GM19239 (cell line): ENCODE data around the gene ITGAD.
"Not testable (repeated sequence)": the region's sequence is repeated elsewhere in the genome, so short reads cannot be mapped to it uniquely, and the experiment has no call there.

Experiments
- DNase-seq: peaks from one replicate; pipeline ENCODE4 v3.0.0; 2011; ENCODE audit warnings: low spot score; ENCODE audit not compliant: insufficient read length
- FAIRE-seq: peaks from 2 replicates; lab custom pipeline; 2011; peaks lifted over from hg19 to GRCh38; lab: Jason Lieb, UNC

ITGAD gene

DNA sequence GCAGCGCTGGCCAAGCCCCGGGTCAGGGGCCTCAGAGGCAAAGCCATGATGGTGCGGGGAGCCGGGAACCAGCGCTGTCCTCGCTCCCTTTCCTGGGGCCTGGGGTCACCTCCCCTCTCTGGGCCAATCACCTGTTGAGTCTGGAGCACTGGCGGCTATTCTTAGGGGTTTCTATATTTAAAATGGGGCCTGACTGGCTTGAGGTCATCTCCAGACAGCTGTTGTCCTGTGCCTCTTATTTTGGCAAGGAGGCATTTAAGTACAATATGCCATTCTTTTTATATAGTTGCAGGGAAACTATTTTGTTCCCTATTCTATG lies 35.1 kb downstream of the ITGAD start, which contains the start of gene COX6A2:
TSS of gene COX6A2 (minus strand) at position 82 of the 319 bp plus-strand sequence. CDS start at position 47, 35 bp downstream.
- FAIRE-seq (no peak), DNase-seq (no peak)

DNA sequence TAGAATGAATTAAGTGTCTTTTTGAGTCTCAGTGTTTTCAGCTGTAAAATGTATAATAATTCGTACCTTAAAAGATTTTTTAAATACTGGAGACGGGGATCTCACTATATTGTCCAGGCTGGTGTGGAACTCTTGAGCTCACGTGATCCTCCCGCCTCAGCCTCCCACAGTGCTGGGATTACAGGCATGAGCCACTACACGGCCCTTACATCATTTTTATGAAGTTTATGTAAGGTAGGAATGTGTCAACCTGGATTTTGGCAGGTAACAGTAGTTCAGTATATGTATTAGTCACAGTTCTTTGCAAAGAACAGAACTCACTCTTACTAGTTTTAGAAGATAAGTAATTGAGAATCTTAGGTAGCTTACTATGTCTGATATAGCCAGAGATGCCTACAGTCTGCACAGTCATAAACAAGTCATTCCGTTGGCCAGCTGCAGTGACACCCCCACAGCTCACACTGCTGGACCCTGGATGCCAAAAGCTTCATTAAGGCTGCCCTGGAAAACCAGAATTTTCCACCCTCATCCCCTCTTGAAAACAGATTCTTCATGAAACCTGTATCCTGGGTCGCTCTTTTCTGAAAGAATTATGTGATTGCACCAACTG lies 35.6 kb downstream of the ITGAD start:
- FAIRE-seq: no peak
- no peak for DNase-seq

DNA sequence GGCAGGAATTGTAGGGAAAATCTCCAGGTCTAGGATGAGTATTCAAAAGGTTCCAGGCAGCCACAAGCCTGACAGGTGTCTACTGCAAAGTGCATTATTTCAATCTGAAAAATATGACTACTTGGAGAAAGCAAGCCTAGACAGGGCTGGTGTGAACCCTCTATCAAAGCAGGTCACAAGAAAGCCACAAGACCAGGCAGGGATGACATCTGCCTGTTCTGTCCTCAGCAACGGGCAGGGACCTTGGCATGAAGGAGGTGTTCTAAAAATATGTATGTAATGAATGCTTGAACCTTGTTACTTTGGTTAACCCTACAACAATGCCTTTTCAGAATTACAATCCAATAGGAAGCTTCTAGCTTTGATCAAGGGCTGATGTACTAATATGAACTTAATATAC lies 36.2 kb downstream of the ITGAD start:
- no peak for FAIRE-seq

DNA sequence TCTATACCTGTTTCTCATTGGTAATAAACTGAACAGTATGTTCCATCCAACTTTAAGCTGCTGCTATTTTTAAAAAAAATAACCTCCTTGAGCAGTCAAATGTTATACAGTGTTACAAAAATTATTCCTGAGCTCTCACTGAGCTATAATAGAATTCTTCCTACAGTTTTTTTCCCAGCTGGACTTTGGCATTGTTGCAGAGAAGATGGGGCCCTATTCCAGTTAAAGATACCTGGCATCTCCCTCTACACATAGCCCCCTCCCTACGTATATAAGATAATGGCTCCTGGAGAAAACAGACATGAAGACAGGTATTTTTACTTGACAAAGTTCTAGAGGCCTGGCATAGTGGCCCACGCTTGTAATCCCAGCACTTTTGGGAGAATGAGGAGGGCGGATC lies 36.7 kb downstream of the ITGAD start:
- FAIRE-seq (no peak), DNase-seq (no peak)

More for the DNA sequence above, 36.2 kb downstream of the ITGAD start:
- DNase-seq: no peak

DNA sequence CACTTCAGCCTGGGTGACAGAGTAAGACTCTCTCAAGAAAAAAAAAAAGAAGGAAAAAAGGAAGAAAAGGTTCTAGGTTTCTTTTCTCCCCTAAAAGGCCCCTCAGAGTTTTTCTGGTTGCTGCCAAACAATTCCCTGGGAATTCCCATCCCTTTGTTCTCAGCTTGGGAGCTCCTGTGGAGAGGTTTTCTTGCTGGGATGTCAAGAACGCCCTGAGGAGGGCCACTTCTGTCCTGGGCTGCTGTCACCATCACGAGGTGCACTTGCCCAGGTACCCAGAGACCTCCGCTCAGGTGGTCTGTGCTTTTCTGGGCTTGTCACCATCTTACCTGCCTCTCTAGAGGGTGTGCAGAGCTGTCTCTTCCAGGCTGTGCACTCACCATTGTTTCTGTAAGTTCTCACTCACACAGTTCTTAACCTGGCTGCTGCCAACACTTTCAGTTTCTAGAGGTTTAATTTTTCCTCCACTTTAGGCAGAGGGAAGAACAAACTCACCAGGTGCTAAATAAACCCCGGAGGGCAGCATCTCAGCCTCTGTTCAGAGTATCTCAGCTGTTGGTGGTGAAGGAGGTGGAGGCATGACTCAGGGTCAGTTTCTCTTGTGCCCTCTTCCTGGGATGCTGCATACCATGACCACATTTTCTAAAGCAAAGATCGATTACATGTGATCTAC lies 37.4 kb downstream of the ITGAD start:
- no peak for DNase-seq
- no peak for FAIRE-seq

DNA sequence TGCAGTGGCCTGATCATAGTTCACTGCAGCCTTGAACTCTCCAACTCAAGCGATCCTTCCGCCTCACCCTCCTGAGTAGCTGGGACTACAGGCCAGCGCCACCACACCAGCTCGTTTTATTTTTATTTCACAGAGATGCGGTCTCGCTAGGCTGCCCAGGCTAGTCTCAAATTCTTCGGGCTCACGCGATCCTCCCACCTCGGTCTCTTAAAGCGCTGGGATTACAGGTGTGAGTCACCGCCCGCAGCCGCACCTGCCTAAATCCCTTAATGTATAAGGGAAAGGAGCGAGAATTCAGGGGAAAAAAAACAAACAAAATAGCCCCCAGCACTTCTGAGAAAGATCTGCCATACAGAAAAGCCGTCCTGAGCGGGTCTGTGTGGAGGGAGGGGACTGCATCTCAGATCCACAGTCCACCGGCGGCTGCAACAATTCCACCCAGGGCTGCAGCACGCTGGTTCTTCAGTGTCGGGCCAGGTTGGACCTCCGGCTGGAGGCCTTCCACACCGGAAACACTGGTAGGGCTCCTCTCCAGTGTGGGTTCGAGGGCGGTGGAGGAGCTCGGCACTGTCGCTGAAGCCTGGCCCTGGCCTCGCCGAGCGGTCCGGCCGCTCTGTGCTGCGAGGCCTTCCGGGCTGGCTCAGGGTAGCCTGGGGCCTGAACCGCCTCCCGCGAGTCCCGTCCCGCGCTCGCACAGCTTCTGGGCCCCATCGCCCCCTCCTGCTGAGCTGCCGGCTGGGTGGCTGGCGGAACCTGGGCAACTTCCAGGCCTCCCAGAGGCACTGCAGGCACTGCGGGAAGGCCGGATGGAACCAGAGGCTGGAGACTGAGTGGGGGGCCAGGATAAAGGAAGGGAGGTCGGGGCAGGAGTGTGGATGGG lies 42.4 kb downstream of the ITGAD start:
- DNase-seq (no peak), FAIRE-seq (no peak)

DNA sequence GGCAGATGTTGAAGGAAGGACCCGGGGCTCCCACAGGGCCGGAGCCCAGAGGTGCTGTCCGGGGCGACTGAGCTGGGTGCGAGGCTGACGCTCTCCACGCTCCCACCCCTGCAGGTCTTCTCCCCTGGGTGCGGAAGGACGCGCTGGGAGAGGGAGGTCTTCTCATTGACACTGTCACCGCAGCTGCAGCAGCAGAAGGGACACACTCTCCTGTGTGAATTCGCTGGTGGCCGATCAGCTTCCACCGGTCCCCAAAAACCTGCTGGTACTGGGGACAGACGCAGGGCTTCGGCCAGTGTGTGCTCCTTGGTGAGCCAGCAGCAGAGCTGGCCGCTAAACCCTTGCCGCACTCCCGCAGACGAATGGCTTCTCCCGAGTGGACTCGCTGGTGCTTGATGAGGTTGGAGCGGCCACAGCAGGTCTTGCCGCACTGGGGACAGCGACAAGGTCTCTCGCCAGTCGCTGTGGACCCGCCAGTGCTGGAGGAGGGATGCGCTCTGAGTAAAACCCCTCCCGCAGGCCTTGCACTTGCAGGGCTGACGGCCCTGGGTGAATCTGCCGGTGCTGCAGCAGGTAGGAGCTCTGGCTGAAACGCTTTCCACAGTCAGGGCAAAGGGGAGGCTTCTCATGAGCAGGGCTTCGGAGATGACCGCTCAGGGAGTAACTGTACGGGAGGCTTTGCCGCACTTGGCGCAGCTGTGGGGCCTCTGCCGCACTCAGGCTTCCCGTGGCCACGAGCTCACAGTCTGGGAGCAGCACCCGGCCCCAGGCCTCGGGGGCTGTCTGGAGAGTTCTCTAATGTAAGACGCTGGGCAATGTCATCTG lies 43.3 kb downstream of the ITGAD start:
- no peak for DNase-seq
- FAIRE-seq: no peak

DNA sequence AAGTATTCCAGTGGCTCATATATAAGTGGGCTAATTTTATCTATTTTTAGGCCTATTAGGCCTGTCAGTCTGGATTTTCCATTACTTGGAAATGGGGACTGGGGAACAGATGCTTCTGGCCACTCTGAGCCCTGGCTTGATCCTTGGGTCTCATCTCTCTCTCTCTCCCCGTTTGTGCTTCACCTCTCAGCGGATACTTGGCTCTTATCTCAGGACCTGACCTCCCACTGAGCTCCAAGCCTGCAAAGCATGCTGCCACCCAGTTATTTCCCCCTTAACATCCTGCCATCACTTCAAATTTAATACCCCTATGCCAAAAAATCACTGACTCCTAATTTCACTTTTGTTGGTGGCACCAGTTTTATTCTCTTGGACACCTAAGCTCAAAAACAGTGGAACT lies 45.3 kb downstream of the ITGAD start:
- no peak for FAIRE-seq
- no peak for DNase-seq

DNA sequence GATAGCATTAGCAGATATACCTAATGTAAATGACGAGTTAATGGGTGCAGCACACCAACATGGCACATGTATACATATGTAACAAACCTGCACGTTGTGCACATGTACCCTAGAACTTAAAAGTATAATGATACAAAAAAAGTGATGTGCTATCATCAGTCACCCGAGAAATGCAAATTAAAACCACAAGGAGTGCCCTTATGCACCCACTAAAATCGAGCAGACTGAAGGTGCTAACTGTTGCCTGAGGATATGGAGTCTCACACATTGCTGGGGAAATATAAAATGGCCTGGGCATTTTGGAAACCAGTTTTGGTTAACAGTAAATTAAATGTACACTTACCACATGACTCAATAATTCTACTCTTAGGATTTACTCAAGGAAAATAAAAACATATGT lies 45.9 kb downstream of the ITGAD start:
- DNase-seq, FAIRE-seq: not testable (repeated sequence)

DNA sequence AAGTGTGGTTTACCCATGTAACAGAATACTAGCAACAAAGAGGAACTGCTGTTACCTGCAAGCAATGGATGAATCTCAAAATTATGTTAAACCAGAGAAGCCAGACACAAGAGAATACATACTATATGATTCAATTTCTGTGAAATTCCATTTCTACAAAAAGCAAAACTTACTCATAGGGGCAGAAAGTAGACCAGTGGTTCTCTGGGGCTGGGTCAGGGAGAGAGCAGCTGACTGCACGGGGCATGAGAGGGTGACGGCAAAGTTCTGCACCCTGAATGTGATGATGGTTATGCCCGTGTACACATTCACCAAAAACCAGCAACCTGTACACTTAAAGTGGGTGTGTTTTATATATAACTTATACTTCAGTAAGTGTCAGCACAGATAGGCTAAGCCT lies 46.4 kb downstream of the ITGAD start:
- FAIRE-seq: no peak
- no peak for DNase-seq

DNA sequence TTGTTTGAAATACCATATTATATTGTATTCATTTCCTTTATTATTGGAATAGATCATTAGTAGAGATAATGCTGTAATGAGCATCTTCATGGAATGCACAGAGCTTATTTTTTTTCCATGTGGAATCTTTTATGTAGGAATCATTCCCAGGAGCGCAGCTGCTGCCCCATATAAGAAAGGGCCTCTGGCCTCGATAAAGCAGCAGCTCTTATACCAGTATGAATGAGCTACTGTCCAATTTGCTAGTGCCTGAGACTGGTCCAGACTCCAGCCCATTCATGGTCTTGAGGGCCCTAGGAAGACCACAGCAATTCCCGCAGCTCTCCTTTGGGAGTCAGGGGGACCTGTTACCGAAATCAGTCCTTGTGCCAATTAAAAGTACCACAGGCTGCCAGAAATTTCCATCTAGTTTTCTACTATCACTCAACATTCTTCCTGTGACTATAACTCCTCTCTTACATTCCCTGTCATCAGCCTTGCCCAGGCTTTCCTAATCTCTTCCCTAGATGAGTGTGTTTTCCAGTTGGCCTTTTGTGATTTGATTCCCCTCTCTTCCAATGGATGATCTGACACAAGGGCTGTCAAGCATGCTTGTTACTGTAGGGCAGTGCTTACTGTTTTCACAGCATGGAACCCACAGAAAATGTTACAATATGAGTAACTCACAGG lies 47.5 kb downstream of the ITGAD start:
- FAIRE-seq: no peak
- DNase-seq: no peak

DNA sequence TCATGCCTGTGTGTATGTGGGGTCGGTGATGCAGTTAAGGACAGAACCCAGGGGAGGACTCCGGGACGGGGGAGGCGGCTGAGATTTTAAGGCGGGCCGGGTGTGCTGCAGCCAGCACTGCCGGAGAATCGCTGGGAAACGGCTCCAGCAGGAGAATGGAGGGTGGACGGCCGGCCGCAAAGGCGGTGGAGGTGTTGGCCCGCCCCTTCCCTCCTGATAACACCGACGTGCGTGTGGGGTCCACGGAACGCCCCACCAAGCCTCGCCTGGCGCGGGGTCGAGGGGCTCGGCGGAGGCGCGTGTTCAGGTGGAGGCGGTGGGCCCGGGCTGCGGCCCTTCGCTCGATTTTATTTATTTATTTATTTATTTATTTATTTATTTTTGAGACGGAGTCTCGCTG lies 48.8 kb downstream of the ITGAD start:
- no peak for FAIRE-seq
- no peak for DNase-seq

DNA sequence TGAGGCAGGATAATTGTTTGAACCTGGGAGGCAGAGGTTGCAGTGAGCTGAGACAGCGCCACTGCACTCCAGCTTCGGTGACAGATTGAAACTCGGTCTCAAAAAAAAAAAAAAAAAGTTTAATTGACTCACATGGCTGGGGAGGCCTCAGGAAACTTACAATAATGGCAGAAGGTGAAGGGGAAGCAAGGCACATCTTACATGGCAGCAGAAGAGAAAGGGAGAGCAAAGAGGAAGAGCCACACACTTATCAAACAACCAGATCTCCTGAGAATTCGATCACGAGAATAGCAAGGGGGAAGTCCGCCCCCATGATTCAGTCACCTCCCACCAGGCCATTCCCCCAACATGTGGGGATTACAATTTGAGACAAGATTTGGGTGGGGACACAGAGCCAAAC lies 52.8 kb downstream of the ITGAD start:
- DNase-seq, FAIRE-seq: not testable (repeated sequence)

DNA sequence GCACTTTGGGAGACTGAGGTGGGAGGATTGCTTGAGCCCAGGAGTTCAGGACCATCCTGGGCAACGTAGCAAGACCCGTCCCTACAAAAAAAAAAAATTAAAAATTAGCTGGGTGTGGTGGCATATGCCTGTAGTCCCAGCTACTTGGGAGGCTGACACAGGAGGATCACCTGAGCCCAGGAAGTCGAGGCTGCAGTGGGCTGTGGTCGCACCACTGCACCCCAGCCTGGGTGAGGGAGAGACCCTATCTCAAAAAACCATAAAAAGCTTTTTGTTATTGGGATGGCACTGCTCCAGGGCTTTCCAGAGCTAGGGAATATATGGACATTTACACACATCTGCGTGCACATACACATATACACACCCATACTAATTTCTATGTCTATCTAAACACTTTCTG lies 58.1 kb downstream of the ITGAD start:
- DNase-seq: no peak
- no peak for FAIRE-seq

DNA sequence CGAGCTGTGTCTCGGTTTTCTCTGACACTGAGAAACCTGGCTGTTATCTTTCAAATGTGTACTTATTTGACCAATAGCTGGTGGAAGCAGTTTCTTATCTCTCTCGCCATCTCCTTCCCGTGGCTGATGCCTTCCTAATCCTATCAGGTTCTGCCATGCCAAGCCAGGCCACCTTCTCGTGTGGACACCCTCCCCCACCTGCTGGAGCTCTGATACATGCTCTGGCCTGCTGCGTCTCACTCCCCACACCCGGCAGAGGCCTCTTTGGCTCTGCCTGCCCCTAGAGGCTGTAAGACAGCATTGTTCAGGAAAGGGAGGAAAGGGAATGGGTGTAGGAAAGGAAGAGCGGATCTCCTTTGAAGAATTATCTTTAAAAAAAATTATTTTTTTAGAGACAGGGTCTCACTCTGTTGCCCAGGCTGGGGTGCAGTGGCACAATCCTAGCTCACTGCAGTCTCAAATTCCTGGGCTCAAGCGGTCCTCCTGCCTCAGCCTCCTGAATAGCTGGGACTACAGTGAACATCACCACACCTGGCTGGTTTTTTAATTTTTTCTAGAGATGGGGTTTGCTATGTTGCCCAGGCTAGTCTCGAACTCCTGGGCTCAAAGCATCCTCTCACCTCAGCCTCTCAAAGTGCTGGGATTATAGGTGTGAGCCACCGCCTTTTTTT lies 58.7 kb downstream of the ITGAD start:
- FAIRE-seq (no peak), DNase-seq (no peak)

DNA sequence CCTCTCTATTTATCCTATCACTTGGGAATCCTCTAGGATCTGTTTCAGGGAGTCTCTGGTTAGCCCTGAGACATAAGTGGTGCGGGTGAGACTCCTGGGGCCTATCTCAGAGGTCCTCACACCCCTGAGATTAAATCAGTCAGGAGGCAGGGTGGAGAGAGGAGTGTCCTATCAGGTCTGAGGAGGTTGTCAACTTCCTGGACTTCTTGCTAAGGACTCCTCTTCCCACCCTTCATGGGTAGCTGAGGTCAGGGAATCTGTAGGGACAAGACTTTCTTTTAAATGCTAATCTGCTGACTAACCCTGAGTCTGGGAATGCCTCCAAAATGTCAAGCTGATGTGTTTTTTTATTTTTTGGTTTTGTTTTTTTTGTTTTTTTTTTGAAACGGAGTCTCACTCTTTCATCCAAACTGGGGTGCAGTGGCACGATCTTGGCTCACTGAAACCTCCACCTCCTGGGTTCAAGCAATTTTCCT lies 59.5 kb downstream of the ITGAD start:
- DNase-seq (no peak), FAIRE-seq (no peak)

DNA sequence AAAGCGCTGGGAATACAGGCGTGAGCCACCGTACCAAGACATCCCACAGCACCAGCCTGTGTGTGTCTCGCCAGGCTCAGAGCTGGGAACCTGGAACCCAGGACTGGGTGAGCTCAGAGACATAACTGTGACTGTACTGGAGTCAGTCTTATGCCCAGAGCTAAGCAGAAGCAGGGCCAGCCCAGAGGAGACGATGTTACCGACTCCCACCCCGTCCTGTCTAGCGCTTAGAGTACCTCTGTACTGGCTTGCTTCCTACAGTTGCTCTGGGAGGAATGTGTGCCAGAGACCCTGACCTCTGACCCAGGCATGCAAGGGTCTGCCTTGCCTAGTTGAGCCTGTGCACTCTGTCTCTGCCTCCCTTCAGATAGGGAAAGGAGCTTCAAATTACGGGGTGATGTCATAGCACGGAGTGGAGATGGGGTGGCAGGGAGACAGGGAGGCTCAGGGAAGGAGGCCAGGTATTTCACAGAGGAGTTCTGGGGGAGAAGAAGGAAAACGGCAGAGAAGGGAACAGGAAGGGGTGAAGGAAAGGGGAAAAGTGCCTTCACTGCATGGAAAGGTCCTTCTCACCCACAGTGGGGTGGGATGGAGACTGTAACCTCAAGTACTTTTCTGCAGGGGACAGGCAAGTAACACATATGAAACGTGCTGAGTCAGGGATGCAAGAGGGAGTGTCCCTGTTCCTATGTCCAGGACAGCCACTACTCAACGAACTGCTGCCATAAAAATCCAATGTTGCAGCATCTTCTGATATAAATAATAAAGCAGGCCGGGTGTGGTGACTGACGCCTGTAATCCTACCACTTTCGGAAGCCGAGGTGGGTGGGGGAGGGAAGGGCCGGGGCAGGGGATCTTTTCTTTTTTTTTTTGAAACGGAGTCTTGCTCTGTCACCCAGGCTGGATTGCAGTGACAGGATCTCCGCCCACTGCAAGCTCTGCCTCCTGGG lies 60.4 kb downstream of the ITGAD start:
- FAIRE-seq (no peak), DNase-seq (no peak)
